DMS53 (cell line): ENCODE measurements around the gene CEACAM18.
"Not testable (repeated sequence)": the region's sequence is repeated elsewhere in the genome, so short reads cannot be mapped to it uniquely, and the experiment has no call there.

ENCODE experiments used
- DNase-seq: peaks from one replicate; lab custom pipeline; 2025; lab: John Stamatoyannopoulos, UW

CEACAM18 gene

DNA sequence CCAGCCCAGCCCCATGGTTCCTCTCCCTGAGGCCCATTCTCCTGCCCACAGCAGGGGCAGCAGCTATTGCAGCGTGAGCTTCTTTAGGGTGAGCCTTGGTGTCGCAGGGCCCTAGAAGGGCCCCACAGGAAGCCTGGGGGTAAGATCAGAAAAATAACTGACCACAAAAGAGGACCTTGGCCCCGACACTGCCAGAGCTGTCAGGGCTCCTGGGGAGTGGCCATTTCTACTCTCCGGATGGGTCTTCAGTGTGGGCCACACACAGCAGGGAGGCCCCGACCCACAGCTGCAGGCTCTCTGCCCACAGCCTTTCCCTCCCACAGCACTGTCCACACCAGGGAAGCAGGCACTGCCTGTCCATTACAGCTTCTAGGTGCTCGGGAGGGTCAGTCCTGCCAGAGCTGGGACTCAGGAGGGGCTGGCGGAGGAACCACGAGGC is 16.6 kb upstream of the CEACAM18 start:
- no peak for DNase-seq

- DNase-seq = no peak
These were observed 16.1 kb upstream of the CEACAM18 start for GRCh38 chr19:51462276-51462675.

GRCh38 chr19:51462681-51463080 is 15.7 kb upstream of the CEACAM18 start:
- no peak for DNase-seq

- DNase-seq = not testable (repeated sequence)
These were observed 14.3 kb upstream of the CEACAM18 start for GRCh38 chr19:51463976-51464581.

DNA sequence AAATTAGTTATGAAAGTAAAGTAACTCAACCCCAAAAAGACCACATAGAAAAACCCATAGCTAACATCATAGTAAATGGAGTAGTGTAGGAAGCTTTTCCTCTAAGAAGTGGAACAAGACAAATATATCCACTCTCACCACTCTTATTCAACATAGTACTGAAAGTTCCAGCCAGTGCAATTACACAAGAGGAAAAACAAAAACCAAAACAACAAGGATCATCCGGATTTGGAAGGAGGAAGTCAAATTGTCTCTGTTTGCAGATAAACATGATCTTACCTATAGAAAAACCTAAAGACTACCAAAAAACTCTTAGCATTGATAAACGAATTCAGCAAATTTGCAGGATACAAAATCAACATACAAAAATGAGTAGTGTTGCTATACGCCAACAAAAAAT is 11.6 kb upstream of the CEACAM18 start:
- no peak for DNase-seq

DNA sequence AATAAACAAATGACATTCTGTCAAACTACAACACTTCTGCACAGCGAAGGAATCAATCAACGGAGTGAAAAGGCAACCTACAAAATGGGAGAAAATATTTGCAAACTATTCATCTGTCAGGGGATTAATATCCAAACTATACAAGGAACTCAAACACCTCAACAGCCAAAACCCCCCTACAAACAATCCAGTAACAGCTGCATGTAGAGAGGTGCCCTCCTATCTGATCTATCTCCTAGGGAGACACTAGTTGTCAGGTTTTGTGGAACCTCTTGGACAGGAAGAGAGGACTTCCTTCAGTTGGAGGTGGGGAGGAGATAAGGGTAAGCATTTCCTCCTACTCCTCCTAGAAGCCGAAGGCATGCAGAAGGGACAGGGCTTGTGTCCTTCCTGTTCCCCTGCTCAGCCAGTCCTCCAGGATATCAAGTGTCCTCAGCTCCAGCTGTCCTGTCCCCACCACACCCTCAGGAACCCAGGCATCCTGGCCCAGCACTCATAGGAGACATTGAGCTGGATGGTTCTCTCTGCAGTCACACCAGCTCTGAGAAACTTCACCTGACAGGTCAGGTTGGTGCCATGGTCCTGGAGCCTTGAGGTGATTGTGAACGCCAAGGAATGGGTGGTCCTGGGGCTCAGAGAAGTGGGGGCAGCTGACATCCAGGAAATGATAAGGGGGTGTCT is 10.3 kb upstream of the CEACAM18 start:
- no peak for DNase-seq

DNA sequence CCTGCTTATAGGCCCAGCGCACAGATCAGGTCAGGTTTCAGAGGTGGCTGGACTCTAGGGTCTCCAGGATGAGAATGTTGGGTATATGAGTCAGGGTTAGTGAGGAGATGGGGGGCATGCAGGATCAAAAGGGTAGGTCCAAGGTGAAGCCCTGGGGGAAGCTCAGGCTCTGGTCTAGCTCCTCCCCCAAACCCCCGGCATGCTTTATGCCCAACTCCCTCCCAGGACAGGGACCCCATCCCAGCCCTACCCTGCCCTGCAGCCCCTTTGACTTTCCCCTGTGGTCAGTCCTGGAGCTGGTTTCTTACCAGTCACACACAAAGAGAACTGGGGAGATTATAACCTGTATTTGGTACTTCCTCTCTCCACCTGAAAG is 9.8 kb upstream of the CEACAM18 start:
- no peak for DNase-seq

DNA sequence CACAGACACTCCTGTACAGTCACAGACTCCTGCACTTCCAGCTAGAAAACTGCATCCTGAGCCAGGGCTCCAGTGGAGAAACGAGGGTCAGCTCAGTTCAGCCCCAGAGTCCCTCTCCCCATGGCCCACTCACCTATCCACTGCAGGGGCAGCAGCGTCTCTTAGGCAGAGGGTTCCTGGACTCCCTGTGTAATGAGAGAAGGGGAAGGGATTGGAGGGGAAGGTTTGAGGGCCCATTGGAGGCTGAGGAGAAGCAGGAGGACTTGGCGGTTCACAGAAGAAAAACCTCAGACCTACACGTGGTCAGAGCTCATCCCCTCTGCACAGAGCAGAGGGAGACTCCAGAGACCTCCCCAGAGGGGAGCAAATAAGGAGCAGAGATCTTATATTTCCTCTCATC is 9.2 kb upstream of the CEACAM18 start:
- DNase-seq = no peak

DNA sequence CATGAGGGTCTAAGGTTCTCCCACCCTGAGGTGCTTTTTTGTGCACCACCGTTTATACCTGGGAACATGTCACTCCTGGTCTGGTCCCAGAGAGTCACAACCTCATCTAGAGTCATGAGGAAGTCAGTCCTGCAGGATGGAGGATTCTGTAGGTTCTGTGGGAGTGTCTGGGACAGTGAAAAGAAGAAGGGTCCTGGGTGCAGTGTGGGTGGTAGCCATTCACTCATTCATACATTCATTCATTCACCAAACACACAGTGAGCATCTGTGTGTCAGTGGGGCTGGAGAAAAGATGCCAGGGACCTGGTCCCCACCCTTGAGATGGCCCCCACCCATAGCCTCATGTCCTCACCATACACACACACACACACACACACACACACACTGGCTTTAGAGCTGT is 8.7 kb upstream of the CEACAM18 start:
- DNase-seq = no peak

DNA sequence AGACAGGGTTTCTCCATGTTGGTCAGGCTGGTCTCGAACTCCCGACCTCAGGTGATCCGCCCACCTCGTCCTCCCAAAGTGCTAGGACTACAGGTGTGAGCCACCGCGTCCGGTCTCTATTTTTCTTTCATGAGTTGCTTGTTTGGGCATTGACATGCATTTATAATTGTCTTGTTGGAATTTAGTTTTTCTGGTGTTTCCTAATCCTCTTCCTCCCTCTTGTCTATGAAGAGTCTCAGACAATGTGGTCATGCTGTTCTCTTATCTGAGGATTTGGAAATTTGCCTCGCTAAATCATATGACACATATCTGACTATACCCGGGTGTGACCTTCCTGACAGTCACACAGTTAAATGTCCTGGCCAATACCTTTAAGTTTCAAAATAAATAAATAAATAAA is 7.4 kb upstream of the CEACAM18 start:
- DNase-seq = no peak

DNA sequence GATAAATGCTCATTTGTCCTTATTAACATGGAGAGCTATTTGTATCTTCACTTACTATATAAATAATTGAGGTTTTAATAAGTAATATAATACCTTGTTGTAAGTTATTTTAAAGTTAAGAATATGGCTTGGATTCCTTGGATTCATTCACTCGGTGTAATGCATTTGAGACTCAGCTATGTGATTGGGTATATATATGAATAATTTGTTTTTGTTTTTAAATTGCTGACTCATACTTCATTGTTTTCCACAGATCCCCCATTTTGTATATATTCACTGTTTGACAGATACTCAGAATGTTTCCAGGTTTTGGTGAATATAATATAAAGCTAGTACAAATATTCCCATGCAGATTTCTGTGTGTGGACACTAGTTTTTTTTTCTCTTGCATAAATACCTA is 6.8 kb upstream of the CEACAM18 start:
- no peak for DNase-seq

GRCh38 chr19:51472607-51473006 is 5.7 kb upstream of the CEACAM18 start:
- DNase-seq = no peak

DNA sequence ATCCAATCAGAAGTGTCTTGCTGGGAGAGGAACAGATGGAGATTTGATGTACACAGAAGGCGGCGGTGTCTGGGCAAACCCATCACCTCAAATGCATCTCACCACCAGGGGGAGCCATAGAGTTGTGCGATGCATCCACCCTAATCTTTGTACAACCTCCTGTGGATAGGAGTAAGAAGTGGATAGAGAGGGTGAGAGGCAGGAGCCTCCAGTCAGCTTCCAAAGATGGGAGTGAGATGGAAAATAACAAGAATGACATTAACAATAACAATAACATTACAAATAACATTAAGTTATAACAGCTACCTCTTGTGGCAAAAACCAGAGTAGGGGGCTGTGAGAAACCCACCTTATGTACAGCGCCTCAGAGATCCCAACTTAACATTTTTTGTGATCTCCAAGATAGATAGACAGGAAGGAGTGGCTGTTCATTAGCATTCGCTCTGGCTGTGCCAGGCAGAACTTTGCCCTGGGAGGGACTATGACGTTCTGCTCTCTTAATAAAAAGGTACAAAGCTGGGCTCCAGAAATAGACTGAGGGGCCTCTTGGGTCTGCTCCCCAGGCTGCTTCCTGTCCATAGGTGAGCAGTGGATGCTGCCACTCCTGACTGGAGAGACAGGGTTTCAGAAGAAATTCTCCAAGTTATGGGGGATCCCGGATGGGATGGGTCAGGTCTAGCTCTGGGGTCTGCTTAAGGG is 5.2 kb upstream of the CEACAM18 start:
- DNase-seq = peak; percentile 70

DNA sequence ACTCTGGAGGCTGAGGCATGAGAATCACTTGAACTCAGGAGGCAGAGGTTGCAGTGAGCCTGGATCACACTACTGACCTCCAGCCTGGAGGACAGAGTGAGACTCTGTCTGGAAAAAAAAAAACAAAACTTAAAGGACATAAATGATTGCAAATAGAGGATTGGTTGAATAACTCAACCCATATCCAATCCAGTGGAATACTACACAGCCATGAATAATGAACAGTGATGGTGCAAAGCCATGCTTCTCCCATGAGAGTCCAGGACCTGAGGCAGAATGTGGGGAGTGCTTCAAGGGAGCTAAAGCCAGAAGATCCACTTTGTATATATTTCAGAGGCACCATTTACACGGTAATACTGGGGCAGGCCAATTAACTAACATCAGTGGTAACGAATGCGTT is 2.2 kb upstream of the CEACAM18 start:
- DNase-seq = no peak

DNA sequence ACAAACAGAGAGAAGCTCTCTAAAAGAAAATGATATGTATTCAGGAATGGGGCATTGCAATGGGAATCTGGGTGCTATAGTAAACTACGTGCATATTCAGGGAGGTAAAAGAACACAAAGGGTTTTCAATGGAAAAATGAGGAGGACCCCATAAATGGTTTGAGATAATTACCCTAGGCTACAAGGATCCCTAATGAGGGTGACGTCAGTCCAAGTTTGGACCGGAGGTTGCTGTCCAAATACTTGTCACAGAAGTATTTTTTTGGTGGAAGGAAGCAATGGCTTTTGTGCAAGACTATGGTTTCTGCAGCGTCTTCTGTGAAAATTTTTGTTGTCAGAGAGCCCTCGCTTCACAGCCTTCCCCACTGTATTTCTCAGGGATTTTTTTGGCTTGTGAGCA is 995 bp upstream of the CEACAM18 start:
- no peak for DNase-seq

- no peak for DNase-seq
These were observed 1.4 kb downstream of the CEACAM18 start for GRCh38 chr19:51479531-51480331.

- no peak for DNase-seq
These were observed 2.3 kb downstream of the CEACAM18 start for GRCh38 chr19:51480590-51480989.

DNA sequence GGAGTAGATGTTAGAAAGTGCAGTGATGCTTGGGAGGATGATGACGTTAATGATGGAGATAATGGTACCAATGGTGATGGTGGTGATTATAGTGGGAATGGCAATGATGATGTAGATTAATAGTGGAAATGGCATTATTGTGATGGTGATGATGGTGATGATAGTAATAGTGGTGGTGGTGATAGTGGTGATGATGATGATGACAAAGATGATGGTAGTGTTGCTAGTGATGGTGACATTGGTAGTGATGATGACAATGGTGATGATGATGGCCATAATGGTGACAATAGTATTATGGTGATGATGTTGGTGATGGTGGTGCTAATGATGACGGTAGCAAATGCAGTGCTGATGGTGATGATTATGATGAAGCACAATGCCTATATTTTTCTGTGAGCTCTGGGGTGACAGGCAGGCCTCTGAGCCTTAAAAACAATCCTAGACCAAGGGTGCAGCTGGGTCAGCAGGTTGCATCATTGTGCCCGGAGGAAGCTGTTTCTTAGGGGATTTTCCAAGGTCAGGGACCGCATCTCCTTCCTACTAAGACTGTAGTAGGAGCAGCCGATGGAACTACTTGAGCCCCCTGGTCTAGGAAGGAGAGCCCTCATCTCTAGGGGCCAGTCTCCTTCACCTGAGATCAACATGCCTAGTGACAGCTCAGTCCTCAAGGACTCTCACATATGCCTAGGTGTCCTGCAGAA is 7.8 kb downstream of the CEACAM18 start:
- DNase-seq = no peak

GRCh38 chr19:51488491-51488890 is 10.2 kb downstream of the CEACAM18 start:
- DNase-seq = no peak

- no peak for DNase-seq
These were observed 10.8 kb downstream of the CEACAM18 start for GRCh38 chr19:51489113-51489512.

GRCh38 chr19:51490676-51491075 is 12.3 kb downstream of the CEACAM18 start:
- DNase-seq = no peak

- no peak for DNase-seq
These were observed 13.2 kb downstream of the CEACAM18 start for GRCh38 chr19:51491586-51491985.
